SK-N-MC (cell line): Measurements from ENCODE around the gene KDELR1.

ENCODE experiments used
- EZH2 ChIP-seq: fragments of 200-600 bp; sonication (generic); IDR thresholded peaks from one replicate; pipeline ENCODE4 v1.6.1; 2017; ENCODE audit warnings: antibody characterized with exemption
- POLR2AphosphoS5 ChIP-seq: IDR thresholded peaks from 2 replicates; pipeline ENCODE4 v1.6.1; 2012; ENCODE audit warnings: mild to moderate bottlenecking, low read depth, low read length, borderline replicate concordance

DNA sequence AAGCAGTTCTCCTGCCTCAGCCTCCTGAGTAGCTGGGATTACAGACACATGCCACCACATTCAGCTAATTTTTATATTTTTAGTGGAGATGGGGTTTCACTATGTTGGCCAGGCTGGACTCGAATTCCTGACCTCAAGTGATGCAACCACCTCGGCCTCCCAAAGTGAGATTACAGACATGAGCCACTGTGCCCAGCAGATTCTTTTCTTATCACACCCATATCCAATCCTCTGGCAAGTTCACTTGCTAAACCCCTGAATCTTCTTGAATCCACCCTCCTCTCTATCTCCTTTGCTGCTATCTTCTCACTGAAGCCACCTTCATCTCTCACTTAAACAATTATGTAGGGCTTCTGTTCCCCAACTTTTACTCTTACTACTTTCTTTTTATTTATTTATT, 45.2 kb downstream of the KDELR1 start:
- TF ChIP-seq POLR2AphosphoS5: no peak
- TF ChIP-seq EZH2: no peak
